Osteocyte (in vitro differentiated cells): Measurements from ENCODE around the gene NRN1. TPM values are rescaled to one million over a fixed set of nuclear protein-coding genes. Genes with fewer than 3 reads are reported as not detected.

Source experiments
- DNase-seq: peaks from one replicate; pipeline ENCODE4 v3.0.0; 2021; ENCODE audit warnings: mixed read lengths; ENCODE audit not compliant: unreplicated experiment; ENCODE audit errors: extremely low spot score
- H3K27ac Mint-ChIP-seq: one replicate; pipeline ENCODE4 v1.8.0; 2021; ENCODE audit warnings: mild to moderate bottlenecking, mixed read lengths; ENCODE audit not compliant: unreplicated experiment
- H3K27me3 Mint-ChIP-seq: one replicate; pipeline ENCODE4 v1.8.0; 2021; ENCODE audit warnings: mixed read lengths; ENCODE audit not compliant: unreplicated experiment
- H3K36me3 Mint-ChIP-seq: one replicate; pipeline ENCODE4 v1.8.0; 2021; ENCODE audit warnings: mixed read lengths; ENCODE audit not compliant: unreplicated experiment
- H3K4me1 Mint-ChIP-seq: one replicate; pipeline ENCODE4 v1.8.0; 2021; ENCODE audit warnings: mixed read lengths; ENCODE audit not compliant: unreplicated experiment
- H3K4me3 Mint-ChIP-seq: one replicate; pipeline ENCODE4 v1.8.0; 2021; ENCODE audit warnings: mild to moderate bottlenecking, moderate library complexity, mixed read lengths; ENCODE audit not compliant: unreplicated experiment
- H3K9me3 Mint-ChIP-seq: one replicate; pipeline ENCODE4 v1.8.0; 2021; ENCODE audit warnings: mixed read lengths; ENCODE audit not compliant: unreplicated experiment
- CTCF ChIP-seq: fragments of 200-600 bp; sonication (generic); IDR thresholded peaks from 2 replicates; pipeline ENCODE4 v1.5.0; 2021; ENCODE audit warnings: antibody characterized with exemption, mild to moderate bottlenecking, moderate library complexity
- total RNA-seq: library from RNA; stranded (reverse); gene quantifications from 2 replicates; pipeline ENCODE4 v1.2.1, GENCODE V29; 2021

The NRN1 gene
- total RNA-seq, 1 donor from 2014 or later: not detected

GRCh38 chr6:5961836-5962235 is 44.9 kb downstream of the NRN1 start:
- Mint-ChIP-seq H3K36me3 (no peaks in the 10 kb centered on the region), H3K4me3 (no peak overlapping the region), H3K4me1 (no peaks in the 10 kb centered on the region), H3K9me3 (no peaks in the 10 kb centered on the region), H3K27ac (no peak overlapping the region), H3K27me3 (peaks cover 4% of the 10 kb centered on the region)
- no peak for DNase-seq
- TF ChIP-seq CTCF: no peak

GRCh38 chr6:5960456-5960855 is 46.3 kb downstream of the NRN1 start:
- DNase-seq: no peak
- peaks cover 8% of the 10 kb centered on the region for H3K27me3 Mint-ChIP-seq
- H3K4me1 Mint-ChIP-seq: no peaks in the 10 kb centered on the region
- no peaks in the 10 kb centered on the region for H3K9me3 Mint-ChIP-seq
- no peak overlapping the region for H3K27ac Mint-ChIP-seq
- H3K36me3 Mint-ChIP-seq: no peaks in the 10 kb centered on the region
- TF ChIP-seq CTCF: no peak
- no peak overlapping the region for H3K4me3 Mint-ChIP-seq

- H3K36me3 Mint-ChIP-seq: no peaks in the 10 kb centered on the region
- H3K9me3 Mint-ChIP-seq: no peaks in the 10 kb centered on the region
- DNase-seq: no peak
- H3K27me3 Mint-ChIP-seq: peaks cover 18% of the 10 kb centered on the region
- no peak overlapping the region for H3K4me3 Mint-ChIP-seq
- TF ChIP-seq CTCF: no peak
- no peak overlapping the region for H3K27ac Mint-ChIP-seq
- no peaks in the 10 kb centered on the region for H3K4me1 Mint-ChIP-seq
Measured at GRCh38 chr6:5958921-5959320, 47.8 kb downstream of the NRN1 start.

- no peak for TF ChIP-seq CTCF
- H3K4me1 Mint-ChIP-seq: no peaks in the 10 kb centered on the region
- H3K36me3 Mint-ChIP-seq: no peaks in the 10 kb centered on the region
- H3K27ac Mint-ChIP-seq: no peak overlapping the region
- DNase-seq: no peak
- peaks cover 18% of the 10 kb centered on the region for H3K27me3 Mint-ChIP-seq
- H3K9me3 Mint-ChIP-seq: no peaks in the 10 kb centered on the region
- H3K4me3 Mint-ChIP-seq: no peak overlapping the region
Measured at GRCh38 chr6:5956939-5957338, 49.8 kb downstream of the NRN1 start.

- TF ChIP-seq CTCF: peak; percentile 24
- no peak overlapping the region for H3K27ac Mint-ChIP-seq
- H3K27me3 Mint-ChIP-seq: peaks cover 12% of the 10 kb centered on the region
- H3K4me3 Mint-ChIP-seq: no peak overlapping the region
- DNase-seq: no peak
- H3K36me3 Mint-ChIP-seq: no peaks in the 10 kb centered on the region
- no peaks in the 10 kb centered on the region for H3K4me1 Mint-ChIP-seq
- no peaks in the 10 kb centered on the region for H3K9me3 Mint-ChIP-seq
Measured at GRCh38 chr6:5950361-5950785, 56.4 kb downstream of the NRN1 start.
